ENCODE results near the gene TUBA3E. TPM values are rescaled to one million over a fixed set of nuclear protein-coding genes. Genes with fewer than 3 reads are reported as not detected.
"Not testable (repeated sequence)": the region's sequence is repeated elsewhere in the genome, so short reads cannot be mapped to it uniquely, and the experiment has no call there.

TUBA3E gene
- total and polyA plus RNA-seq, 9 donors: 0.07 to 1.3 (median 0.52) TPM; not detected in 4

DNA sequence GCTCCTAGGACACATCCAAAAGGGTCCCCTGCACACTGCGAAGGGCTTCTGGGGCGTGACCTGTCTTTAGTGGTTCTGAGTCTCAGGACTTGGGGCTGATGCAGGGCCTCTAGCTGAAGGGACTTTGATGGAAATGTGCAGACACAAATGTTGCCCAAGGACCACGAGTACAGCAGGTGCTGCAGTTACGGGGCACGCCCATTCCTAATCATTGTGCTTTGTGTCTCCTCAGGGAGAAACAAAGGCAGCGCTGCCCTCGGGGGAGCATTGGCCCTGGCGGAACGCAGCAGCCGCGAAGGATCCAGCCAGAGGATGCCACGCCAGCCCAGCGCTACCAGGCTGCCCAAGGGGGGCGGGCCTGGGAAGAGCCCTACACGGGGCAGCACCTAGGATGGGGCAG, 8.0 kb downstream of the TUBA3E start:
- Histone ChIP-seq H3K27me3 (no peaks in the 10 kb centered on the region), H3K4me3 (no peak overlapping the region), H3K27ac (no peak overlapping the region), H3K4me1 (ENCODE audit: insufficient read depth) (no peaks in the 10 kb centered on the region), H3K36me3 (no peaks in the 10 kb centered on the region), H3K9me3 (no peaks in the 10 kb centered on the region)
- intact Hi-C loops (cut with DNase I): no loop called here
- WGBS, 3 donors: 84 to 87% (median 86%) methylated on average over 15 of the region's 15 CpGs
- TF ChIP-seq POLR2A (IDR thresholded peaks at IDR 0.05) (no peak), EP300 (IDR thresholded peaks at IDR 0.05) (no peak)
- TF ChIP-seq, protein P1, sequence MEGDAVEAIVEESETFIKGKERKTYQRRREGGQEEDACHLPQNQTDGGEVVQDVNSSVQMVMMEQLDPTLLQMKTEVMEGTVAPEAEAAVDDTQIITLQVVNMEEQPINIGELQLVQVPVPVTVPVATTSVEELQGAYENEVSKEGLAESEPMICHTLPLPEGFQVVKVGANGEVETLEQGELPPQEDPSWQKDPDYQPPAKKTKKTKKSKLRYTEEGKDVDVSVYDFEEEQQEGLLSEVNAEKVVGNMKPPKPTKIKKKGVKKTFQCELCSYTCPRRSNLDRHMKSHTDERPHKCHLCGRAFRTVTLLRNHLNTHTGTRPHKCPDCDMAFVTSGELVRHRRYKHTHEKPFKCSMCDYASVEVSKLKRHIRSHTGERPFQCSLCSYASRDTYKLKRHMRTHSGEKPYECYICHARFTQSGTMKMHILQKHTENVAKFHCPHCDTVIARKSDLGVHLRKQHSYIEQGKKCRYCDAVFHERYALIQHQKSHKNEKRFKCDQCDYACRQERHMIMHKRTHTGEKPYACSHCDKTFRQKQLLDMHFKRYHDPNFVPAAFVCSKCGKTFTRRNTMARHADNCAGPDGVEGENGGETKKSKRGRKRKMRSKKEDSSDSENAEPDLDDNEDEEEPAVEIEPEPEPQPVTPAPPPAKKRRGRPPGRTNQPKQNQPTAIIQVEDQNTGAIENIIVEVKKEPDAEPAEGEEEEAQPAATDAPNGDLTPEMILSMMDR (IDR thresholded peaks at IDR 0.05): no peak
- DNase-seq: no peak

- H3K9me3 ChIP-seq; H3K4me1 ChIP-seq (ENCODE audit: insufficient read depth); H3K4me3 ChIP-seq; H3K27me3 ChIP-seq; H3K27ac ChIP-seq; H3K36me3 ChIP-seq; DNase-seq: not testable (repeated sequence)
- 70 to 77% (median 71%) methylated on average over 4 of the region's 4 CpGs for WGBS, 3 donors
- intact Hi-C loops (cut with DNase I): loop anchor here in 3 of 4 donors (5.0 to 10.0 kb wide), 3 partner anchors 146 to 1298 kb away; partner anchors contain the start of gene IMP4 (in 1 of the 3)
Observed at GRCh38 chr2:130188958-130189357, 9.3 kb downstream of the TUBA3E start.

GRCh38 chr2:130187859-130188792, 10.1 kb downstream of the TUBA3E start:
- intact Hi-C loops (cut with DNase I): loop anchor here in 3 of 4 donors (5.0 to 10.0 kb wide), 3 partner anchors 147 to 1299 kb away; partner anchors contain the start of gene IMP4 (in 1 of the 3)
- H3K4me3 ChIP-seq; H3K9me3 ChIP-seq; H3K27me3 ChIP-seq; H3K4me1 ChIP-seq (ENCODE audit: insufficient read depth); H3K27ac ChIP-seq; H3K36me3 ChIP-seq; DNase-seq: not testable (repeated sequence)
- 89 to 92% (median 90%) methylated on average over 17 of the region's 17 CpGs for WGBS, 3 donors

DNA sequence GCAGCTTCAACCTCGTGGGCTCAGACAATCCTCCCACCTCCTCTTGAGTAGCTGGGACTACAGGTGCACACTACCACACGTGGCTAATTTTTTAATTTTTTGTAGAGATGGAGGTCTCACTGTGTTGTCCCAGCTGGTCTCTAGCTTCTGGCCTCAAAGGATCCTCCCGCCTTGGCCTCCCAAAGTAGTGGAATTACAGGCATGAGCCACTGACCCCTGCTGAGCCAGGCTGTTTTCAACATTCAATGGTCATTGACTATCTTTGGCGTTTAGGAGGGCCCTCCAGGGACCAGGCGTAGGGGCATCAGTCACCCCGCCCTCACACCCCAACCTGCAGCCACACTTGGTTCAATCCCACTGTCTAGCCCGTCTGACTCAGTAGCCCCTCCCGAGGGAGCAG, 11.0 kb downstream of the TUBA3E start:
- intact Hi-C loops (cut with DNase I): loop anchor here in 3 of 4 donors (5.0 to 10.0 kb wide), 3 partner anchors 148 to 1300 kb away; partner anchors contain the start of gene IMP4 (in 1 of the 3)
- no peak for DNase-seq
- 73 to 78% (median 73%) methylated on average over 8 of the region's 8 CpGs for WGBS, 3 donors
- no peak overlapping the region for H3K27ac ChIP-seq
- no peak overlapping the region for H3K4me3 ChIP-seq
- TF ChIP-seq, protein P1 (IDR thresholded peaks at IDR 0.05): no peak
- no peak for TF ChIP-seq EP300 (IDR thresholded peaks at IDR 0.05)
- no peak for TF ChIP-seq POLR2A (IDR thresholded peaks at IDR 0.05)
- H3K36me3 ChIP-seq: no peaks in the 10 kb centered on the region
- peaks cover 4% of the 10 kb centered on the region for H3K4me1 ChIP-seq (ENCODE audit: insufficient read depth)
- H3K27me3 ChIP-seq: no peaks in the 10 kb centered on the region
- H3K9me3 ChIP-seq: no peaks in the 10 kb centered on the region

DNA sequence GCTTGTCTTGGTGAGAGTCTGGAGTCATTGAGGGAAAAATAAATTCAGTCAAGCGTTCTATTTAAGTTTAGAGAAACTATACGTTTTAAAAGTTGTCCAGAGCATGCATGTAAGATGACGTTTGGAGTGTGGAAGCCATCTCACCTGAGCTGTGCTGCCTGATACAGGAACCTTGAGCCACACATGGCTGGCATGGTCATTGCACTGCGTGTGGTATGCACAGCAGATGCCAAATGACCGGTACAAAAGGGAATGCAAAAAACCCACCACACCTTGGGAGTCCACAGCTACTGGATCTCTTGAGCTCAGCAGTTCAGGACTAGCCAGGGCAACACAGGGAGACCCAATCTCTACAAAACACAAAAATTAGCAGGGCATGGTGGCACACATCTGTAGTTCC, 11.8 kb downstream of the TUBA3E start:
- DNase-seq: no peak
- WGBS, 3 donors: 83 to 84% (median 83%) methylated on average over 5 of the region's 5 CpGs
- H3K36me3 ChIP-seq: no peaks in the 10 kb centered on the region
- H3K4me1 ChIP-seq (ENCODE audit: insufficient read depth): peaks cover 4% of the 10 kb centered on the region
- H3K9me3 ChIP-seq: no peaks in the 10 kb centered on the region
- H3K4me3 ChIP-seq: no peak overlapping the region
- TF ChIP-seq, protein P1 (IDR thresholded peaks at IDR 0.05): no peak
- no peak for TF ChIP-seq EP300 (IDR thresholded peaks at IDR 0.05)
- TF ChIP-seq POLR2A (IDR thresholded peaks at IDR 0.05): no peak
- no peaks in the 10 kb centered on the region for H3K27me3 ChIP-seq
- no peak overlapping the region for H3K27ac ChIP-seq
- intact Hi-C loops (cut with DNase I): loop anchor here in 3 of 4 donors (5.0 to 10.0 kb wide), 3 partner anchors 148 to 1301 kb away; partner anchors contain the start of gene IMP4 (in 1 of the 3)

Data from ovary (tissue), 9 donors.